BLaER1 (cell line): ENCODE results near the gene DSC2.

Source experiments
- H3K27ac ChIP-seq: shearing (Covaris generic); formaldehyde crosslinking; 2 replicates; pipeline ENCODE4 v1.8.1; 2022
- H3K27me3 ChIP-seq: shearing (Covaris generic); formaldehyde crosslinking; 2 replicates; pipeline ENCODE4 v1.8.1; 2022
- H3K36me3 ChIP-seq: shearing (Covaris generic); formaldehyde crosslinking; 2 replicates; pipeline ENCODE4 v1.8.1; 2022
- H3K4me1 ChIP-seq: shearing (Covaris generic); formaldehyde crosslinking; 2 replicates; pipeline ENCODE4 v1.8.1; 2022
- H3K4me2 ChIP-seq: shearing (Covaris generic); formaldehyde crosslinking; 2 replicates; pipeline ENCODE4 v1.8.1; 2022
- H3K4me3 ChIP-seq: shearing (Covaris generic); formaldehyde crosslinking; 2 replicates; pipeline ENCODE4 v1.8.1; 2022
- H3K9ac ChIP-seq: shearing (Covaris generic); formaldehyde crosslinking; 2 replicates; pipeline ENCODE4 v1.8.1; 2022
- H3K9me3 ChIP-seq: shearing (Covaris generic); formaldehyde crosslinking; 2 replicates; pipeline ENCODE4 v1.8.1; 2022
- H4K20me1 ChIP-seq: shearing (Covaris generic); formaldehyde crosslinking; 2 replicates; pipeline ENCODE4 v1.8.1; 2022
- Cebpa-rat ChIP-seq: shearing (Covaris generic); IDR thresholded peaks from 2 replicates; pipeline ENCODE4 v1.8.1; 2022

Gene DSC2

GRCh38 chr18:31048216-31048615, 54.0 kb downstream of the DSC2 start:
- no peak overlapping the region for H3K4me2 ChIP-seq
- no peak for TF ChIP-seq Cebpa-rat
- H3K27me3 ChIP-seq, result no peaks in the 10 kb centered on the region
- peaks cover 5% of the 10 kb centered on the region; the same call in 1 of the 2 replicates for H3K9me3 ChIP-seq
- H3K4me3 ChIP-seq, result no peak overlapping the region
- H3K4me1 ChIP-seq, result 0 out of 2 replicates have a peak, but pooled peaks cover 4% of the 10 kb centered on the region
- H3K9ac ChIP-seq, result no peak overlapping the region
- no peaks in the 10 kb centered on the region for H4K20me1 ChIP-seq
- H3K27ac ChIP-seq, result no peak overlapping the region
- no peaks in the 10 kb centered on the region for H3K36me3 ChIP-seq

DNA sequence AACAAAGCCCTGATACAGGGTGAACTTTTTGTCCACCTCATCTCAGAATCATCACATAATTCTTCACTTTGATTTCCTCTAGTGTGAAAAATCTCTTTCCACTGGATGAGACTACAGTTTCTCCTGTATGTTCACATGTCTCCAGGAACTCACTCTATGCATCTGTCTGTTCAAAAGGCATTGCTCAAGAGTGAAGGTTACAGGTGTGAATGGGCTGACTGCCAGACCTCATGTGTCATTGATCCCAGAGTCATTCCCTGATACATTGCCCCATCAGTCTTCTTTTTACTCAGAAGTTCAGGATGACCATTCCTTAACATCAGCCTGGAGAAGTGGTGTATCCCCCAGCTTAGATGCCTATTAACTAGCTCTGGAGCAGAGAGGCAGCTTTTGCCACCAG, 55.3 kb downstream of the DSC2 start:
- H3K4me3 ChIP-seq, result no peak overlapping the region
- H4K20me1 ChIP-seq, result no peaks in the 10 kb centered on the region
- H3K36me3 ChIP-seq, result no peaks in the 10 kb centered on the region
- H3K4me2 ChIP-seq, result no peak overlapping the region
- peaks cover 18% of the 10 kb centered on the region for H3K9me3 ChIP-seq
- no peak overlapping the region for H3K9ac ChIP-seq
- no peaks in the 10 kb centered on the region for H3K27me3 ChIP-seq
- no peak for TF ChIP-seq Cebpa-rat
- H3K4me1 ChIP-seq, result 0 out of 2 replicates have a peak, but pooled peaks cover 4% of the 10 kb centered on the region
- no peak overlapping the region for H3K27ac ChIP-seq

GRCh38 chr18:31045599-31045998, 56.6 kb downstream of the DSC2 start:
- TF ChIP-seq Cebpa-rat, result no peak
- Histone ChIP-seq H3K4me3 (no peak overlapping the region), H3K27me3 (no peaks in the 10 kb centered on the region), H3K9ac (no peak overlapping the region), H3K4me2 (no peak overlapping the region), H3K9me3 (peaks cover 25% of the 10 kb centered on the region), H3K27ac (no peak overlapping the region), H4K20me1 (no peaks in the 10 kb centered on the region), H3K36me3 (no peaks in the 10 kb centered on the region), H3K4me1 (0 out of 2 replicates have a peak, but pooled peaks cover 4% of the 10 kb centered on the region)

DNA sequence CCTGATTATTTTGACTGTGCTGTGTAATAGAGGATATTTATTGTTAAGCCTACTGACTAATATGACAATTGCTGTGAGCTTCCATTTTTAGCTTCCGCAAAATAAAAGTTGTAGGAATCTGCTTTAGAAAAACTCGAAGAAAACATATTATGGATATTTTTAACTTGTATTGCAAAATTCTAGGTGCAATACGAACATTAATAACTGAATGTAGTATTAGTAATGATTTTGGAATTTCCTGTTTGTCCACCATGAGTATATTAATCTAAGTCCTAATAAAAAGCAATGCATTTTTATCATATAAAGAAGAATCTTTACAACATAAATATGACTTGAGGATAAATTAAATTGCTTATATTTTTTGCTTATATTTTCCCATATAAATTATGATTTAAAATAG, 57.3 kb downstream of the DSC2 start:
- H3K9me3 ChIP-seq, result peaks cover 25% of the 10 kb centered on the region
- no peaks in the 10 kb centered on the region for H3K27me3 ChIP-seq
- H3K4me2 ChIP-seq, result no peak overlapping the region
- H4K20me1 ChIP-seq, result no peaks in the 10 kb centered on the region
- H3K36me3 ChIP-seq, result no peaks in the 10 kb centered on the region
- no peak overlapping the region for H3K27ac ChIP-seq
- H3K9ac ChIP-seq, result no peak overlapping the region
- no peak overlapping the region for H3K4me3 ChIP-seq
- TF ChIP-seq Cebpa-rat, result no peak
- 0 out of 2 replicates have a peak, but pooled peaks cover 4% of the 10 kb centered on the region for H3K4me1 ChIP-seq

DNA sequence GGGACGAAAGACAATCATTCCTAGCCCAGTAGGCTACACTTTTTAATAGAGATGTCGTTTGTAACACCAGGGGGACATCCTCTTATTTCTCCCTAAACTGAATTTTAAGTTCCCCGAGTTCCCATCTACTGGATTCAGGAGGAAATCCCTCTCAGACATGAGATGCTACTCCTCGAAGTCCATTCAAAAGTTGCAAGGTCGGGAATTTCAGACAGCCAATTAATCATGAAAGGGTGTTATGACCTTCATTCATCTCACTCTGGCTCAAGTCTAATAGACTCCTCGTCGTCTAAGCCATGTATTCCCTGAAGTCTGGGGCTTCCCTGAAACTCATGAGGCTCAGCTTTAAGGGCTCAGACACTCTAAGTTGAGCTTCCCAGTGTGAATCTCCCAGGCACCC, 58.5 kb downstream of the DSC2 start:
- Histone ChIP-seq H3K4me2 (no peak overlapping the region), H4K20me1 (no peaks in the 10 kb centered on the region), H3K36me3 (no peaks in the 10 kb centered on the region), H3K9me3 (peaks cover 25% of the 10 kb centered on the region), H3K27me3 (no peaks in the 10 kb centered on the region), H3K9ac (no peak overlapping the region), H3K4me3 (no peak overlapping the region), H3K27ac (no peak overlapping the region), H3K4me1 (no peaks in the 10 kb centered on the region)
- TF ChIP-seq Cebpa-rat, result no peak

- TF ChIP-seq Cebpa-rat, result no peak
- Histone ChIP-seq H3K4me1 (no peaks in the 10 kb centered on the region), H3K27me3 (no peaks in the 10 kb centered on the region), H3K9ac (no peak within 1 kb of the TSS), H3K36me3 (no peaks in the 10 kb centered on the region), H4K20me1 (no peaks in the 10 kb centered on the region), H3K4me3 (0 out of 2 replicates have a peak within 1 kb of the TSS, but pooled peaks have one; percentile 3), H3K27ac (no peak within 1 kb of the TSS), H3K4me2 (no peak within 1 kb of the TSS), H3K9me3 (peaks cover 25% of the 10 kb centered on the region)
Observed at GRCh38 chr18:31042406-31043181, 59.6 kb downstream of the DSC2 start, which contains the start of gene DSC3. Gene DSC3, minus strand, starts transcription at chr18:31042742. Its CDS starts 82 bp downstream, at chr18:31042660.

GRCh38 chr18:31042084-31042405, 60.2 kb downstream of the DSC2 start:
- TF ChIP-seq Cebpa-rat, result no peak
- Histone ChIP-seq H3K9ac (no peak overlapping the region), H3K4me1 (no peaks in the 10 kb centered on the region), H3K27me3 (no peaks in the 10 kb centered on the region), H3K4me2 (no peak overlapping the region), H3K27ac (no peak overlapping the region), H3K4me3 (0 out of 2 replicates have a peak overlapping the region, but pooled peaks have one; percentile 3), H4K20me1 (no peaks in the 10 kb centered on the region), H3K9me3 (peaks cover 25% of the 10 kb centered on the region), H3K36me3 (no peaks in the 10 kb centered on the region)

GRCh38 chr18:31041271-31042083, 60.7 kb downstream of the DSC2 start:
- no peak overlapping the region for H3K9ac ChIP-seq
- no peak overlapping the region for H3K4me2 ChIP-seq
- no peak overlapping the region for H3K27ac ChIP-seq

GRCh38 chr18:31040686-31041270, 61.4 kb downstream of the DSC2 start:
- Histone ChIP-seq H3K9ac (no peak overlapping the region), H3K27me3 (no peaks in the 10 kb centered on the region), H4K20me1 (no peaks in the 10 kb centered on the region), H3K4me2 (no peak overlapping the region), H3K27ac (no peak overlapping the region), H3K4me1 (no peaks in the 10 kb centered on the region), H3K4me3 (no peak overlapping the region), H3K36me3 (no peaks in the 10 kb centered on the region), H3K9me3 (peaks cover 25% of the 10 kb centered on the region)
- no peak for TF ChIP-seq Cebpa-rat

More at GRCh38 chr18:31041271-31042083, 60.7 kb downstream of the DSC2 start:
- no peaks in the 10 kb centered on the region for H3K36me3 ChIP-seq
- H3K4me3 ChIP-seq, result 0 out of 2 replicates have a peak overlapping the region, but pooled peaks have one; percentile 3
- H4K20me1 ChIP-seq, result no peaks in the 10 kb centered on the region
- TF ChIP-seq Cebpa-rat, result no peak
- H3K4me1 ChIP-seq, result no peaks in the 10 kb centered on the region
- H3K9me3 ChIP-seq, result peaks cover 25% of the 10 kb centered on the region
- no peaks in the 10 kb centered on the region for H3K27me3 ChIP-seq
